GM12878 (cell line): ENCODE measurements around the gene KAT2B.

Experiments used
- EP300 ChIP-seq, 2 experiments: fragments of 150-350 bp in 1 of 2; IDR thresholded peaks; 2 replicates each; pipeline ENCODE4 v1.6.1; 2011 to 2012; ENCODE audit warnings: low read depth in 2 of 2, low read length in 2 of 2, borderline replicate concordance in 1 of 2, improper control_type of control experiment in 1 of 2, inconsistent platforms in 1 of 2; ENCODE audit not compliant: control insufficient read depth in 1 of 2
- EZH2 ChIP-seq: IDR thresholded peaks from 2 replicates; pipeline ENCODE4 v1.6.1; 2012; ENCODE audit warnings: low read depth, mild to moderate bottlenecking, control low read depth, inconsistent platforms, low read length, borderline replicate concordance; ENCODE audit not compliant: control insufficient read depth
- KDM1A ChIP-seq: fragments of 200-600 bp; sonication (generic); IDR thresholded peaks from 2 replicates; pipeline ENCODE4 v1.6.1; 2016; ENCODE audit warnings: borderline replicate concordance
- MTA3 ChIP-seq: IDR thresholded peaks from 2 replicates; pipeline ENCODE4 v1.6.1; 2012; ENCODE audit warnings: low read length, inconsistent platforms, borderline replicate concordance
- PAX8 ChIP-seq: fragments of 450-650 bp; IDR thresholded peaks from 2 replicates; pipeline ENCODE4 v1.6.1; 2017; ENCODE audit warnings: mild to moderate bottlenecking, moderate library complexity
- POLR2A ChIP-seq: IDR thresholded peaks from 2 replicates; pipeline ENCODE4 v1.6.1; 2011; ENCODE audit warnings: low read depth, mild to moderate bottlenecking, low read length
- RBBP5 ChIP-seq: fragments of 200-600 bp; sonication (generic); conservative IDR thresholded peaks from 2 replicates; pipeline ENCODE4 v1.6.1; 2016
- SMC3 ChIP-seq: IDR thresholded peaks from 2 replicates; pipeline ENCODE4 v1.6.1; 2011; ENCODE audit warnings: low read length, improper control_type of control experiment, borderline replicate concordance
- SREBF2 ChIP-seq: IDR thresholded peaks from 2 replicates; pipeline ENCODE4 v1.6.1; 2012; ENCODE audit warnings: mild to moderate bottlenecking, low read length
- TCF12 ChIP-seq: IDR thresholded peaks from 2 replicates; pipeline ENCODE4 v1.6.1; 2011; ENCODE audit warnings: low read depth, mild to moderate bottlenecking, low read length
- ZZZ3 ChIP-seq: IDR thresholded peaks from 2 replicates; pipeline ENCODE4 v1.6.1; 2011; ENCODE audit warnings: low read depth; ENCODE audit not compliant: control insufficient read depth, insufficient read length
- TF ChIP-seq, protein P1 (sequence below), 3 experiments: IDR thresholded peaks in 2 of 3; conservative IDR thresholded peaks in 1 of 3; 2 replicates each; pipeline ENCODE4 v1.5.1; 2011; ENCODE audit warnings: low read depth in 3 of 3, low read length in 3 of 3, mild to moderate bottlenecking in 3 of 3, control low read depth in 2 of 3, moderate library complexity in 2 of 3, inconsistent platforms in 1 of 3, mixed read lengths in 1 of 3; ENCODE audit not compliant: control insufficient read depth in 2 of 3, insufficient read depth in 1 of 3; ENCODE audit errors: extremely low read depth in 1 of 3
- TF ChIP-seq, protein P2 (sequence below): IDR thresholded peaks from 2 replicates; pipeline ENCODE4 v1.6.1; 2012; ENCODE audit warnings: improper control_type of control experiment, low read depth, low read length; ENCODE audit not compliant: insufficient replicate concordance

DNA sequence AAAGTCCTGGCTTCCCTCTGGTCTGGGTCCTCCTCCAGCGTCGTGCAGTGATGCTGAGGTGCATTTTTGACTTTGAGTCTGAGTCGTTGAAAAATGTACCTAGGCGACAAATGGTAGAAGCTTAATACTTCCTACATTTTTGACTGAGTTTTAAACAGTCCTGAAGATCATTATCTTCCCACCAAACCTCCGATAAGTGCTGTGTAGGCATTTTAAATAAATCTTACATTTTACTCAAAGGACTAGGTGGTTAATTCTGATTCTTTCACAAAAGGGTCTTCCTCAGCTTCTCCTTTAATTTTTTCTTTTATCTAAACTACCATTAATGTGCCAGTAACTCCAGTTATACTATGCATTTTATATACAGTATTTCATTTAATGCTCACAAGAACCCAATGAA lies 70.6 kb downstream of the KAT2B start:
- TF ChIP-seq POLR2A (no peak), SMC3 (no peak), RBBP5 (no peak), MTA3 (no peak), SREBF2 (no peak), PAX8 (no peak), EP300 (IDR thresholded peaks at IDR 0.05; ENCODE audit: borderline replicate concordance in 1 of 2, control insufficient read depth in 1 of 2, low read depth in 2 of 2, low read length in 2 of 2) (no peak), TCF12 (no peak), KDM1A (no peak), ZZZ3 (no peak), EZH2 (no peak)
- TF ChIP-seq, protein P1, sequence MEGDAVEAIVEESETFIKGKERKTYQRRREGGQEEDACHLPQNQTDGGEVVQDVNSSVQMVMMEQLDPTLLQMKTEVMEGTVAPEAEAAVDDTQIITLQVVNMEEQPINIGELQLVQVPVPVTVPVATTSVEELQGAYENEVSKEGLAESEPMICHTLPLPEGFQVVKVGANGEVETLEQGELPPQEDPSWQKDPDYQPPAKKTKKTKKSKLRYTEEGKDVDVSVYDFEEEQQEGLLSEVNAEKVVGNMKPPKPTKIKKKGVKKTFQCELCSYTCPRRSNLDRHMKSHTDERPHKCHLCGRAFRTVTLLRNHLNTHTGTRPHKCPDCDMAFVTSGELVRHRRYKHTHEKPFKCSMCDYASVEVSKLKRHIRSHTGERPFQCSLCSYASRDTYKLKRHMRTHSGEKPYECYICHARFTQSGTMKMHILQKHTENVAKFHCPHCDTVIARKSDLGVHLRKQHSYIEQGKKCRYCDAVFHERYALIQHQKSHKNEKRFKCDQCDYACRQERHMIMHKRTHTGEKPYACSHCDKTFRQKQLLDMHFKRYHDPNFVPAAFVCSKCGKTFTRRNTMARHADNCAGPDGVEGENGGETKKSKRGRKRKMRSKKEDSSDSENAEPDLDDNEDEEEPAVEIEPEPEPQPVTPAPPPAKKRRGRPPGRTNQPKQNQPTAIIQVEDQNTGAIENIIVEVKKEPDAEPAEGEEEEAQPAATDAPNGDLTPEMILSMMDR (IDR thresholded peaks at IDR 0.05 in 2 of 3, conservative IDR thresholded peaks at IDR 0.05 in 1 of 3; ENCODE audit: control insufficient read depth in 2 of 3, extremely low read depth in 1 of 3, insufficient read depth in 1 of 3, low read depth in 3 of 3, low read length in 3 of 3): no peak
- TF ChIP-seq, protein P2, sequence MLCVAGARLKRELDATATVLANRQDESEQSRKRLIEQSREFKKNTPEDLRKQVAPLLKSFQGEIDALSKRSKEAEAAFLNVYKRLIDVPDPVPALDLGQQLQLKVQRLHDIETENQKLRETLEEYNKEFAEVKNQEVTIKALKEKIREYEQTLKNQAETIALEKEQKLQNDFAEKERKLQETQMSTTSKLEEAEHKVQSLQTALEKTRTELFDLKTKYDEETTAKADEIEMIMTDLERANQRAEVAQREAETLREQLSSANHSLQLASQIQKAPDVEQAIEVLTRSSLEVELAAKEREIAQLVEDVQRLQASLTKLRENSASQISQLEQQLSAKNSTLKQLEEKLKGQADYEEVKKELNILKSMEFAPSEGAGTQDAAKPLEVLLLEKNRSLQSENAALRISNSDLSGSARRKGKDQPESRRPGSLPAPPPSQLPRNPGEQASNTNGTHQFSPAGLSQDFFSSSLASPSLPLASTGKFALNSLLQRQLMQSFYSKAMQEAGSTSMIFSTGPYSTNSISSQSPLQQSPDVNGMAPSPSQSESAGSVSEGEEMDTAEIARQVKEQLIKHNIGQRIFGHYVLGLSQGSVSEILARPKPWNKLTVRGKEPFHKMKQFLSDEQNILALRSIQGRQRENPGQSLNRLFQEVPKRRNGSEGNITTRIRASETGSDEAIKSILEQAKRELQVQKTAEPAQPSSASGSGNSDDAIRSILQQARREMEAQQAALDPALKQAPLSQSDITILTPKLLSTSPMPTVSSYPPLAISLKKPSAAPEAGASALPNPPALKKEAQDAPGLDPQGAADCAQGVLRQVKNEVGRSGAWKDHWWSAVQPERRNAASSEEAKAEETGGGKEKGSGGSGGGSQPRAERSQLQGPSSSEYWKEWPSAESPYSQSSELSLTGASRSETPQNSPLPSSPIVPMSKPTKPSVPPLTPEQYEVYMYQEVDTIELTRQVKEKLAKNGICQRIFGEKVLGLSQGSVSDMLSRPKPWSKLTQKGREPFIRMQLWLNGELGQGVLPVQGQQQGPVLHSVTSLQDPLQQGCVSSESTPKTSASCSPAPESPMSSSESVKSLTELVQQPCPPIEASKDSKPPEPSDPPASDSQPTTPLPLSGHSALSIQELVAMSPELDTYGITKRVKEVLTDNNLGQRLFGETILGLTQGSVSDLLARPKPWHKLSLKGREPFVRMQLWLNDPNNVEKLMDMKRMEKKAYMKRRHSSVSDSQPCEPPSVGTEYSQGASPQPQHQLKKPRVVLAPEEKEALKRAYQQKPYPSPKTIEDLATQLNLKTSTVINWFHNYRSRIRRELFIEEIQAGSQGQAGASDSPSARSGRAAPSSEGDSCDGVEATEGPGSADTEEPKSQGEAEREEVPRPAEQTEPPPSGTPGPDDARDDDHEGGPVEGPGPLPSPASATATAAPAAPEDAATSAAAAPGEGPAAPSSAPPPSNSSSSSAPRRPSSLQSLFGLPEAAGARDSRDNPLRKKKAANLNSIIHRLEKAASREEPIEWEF: no peak
